SK-N-SH (cell line): Measurements from ENCODE around the gene CDHR2. TPM values are rescaled to one million over a fixed set of nuclear protein-coding genes. Genes with fewer than 3 reads are reported as not detected.

Source experiments
- CTCF ChIA-PET: fragments of 300-600, 350-600 bp; formaldehyde crosslinking; extraction: SDS; loops from one replicate; lab custom pipeline; 2021; lab: Yijun Ruan, JAX
- POLR2A ChIA-PET: fragments of 350-600 bp; sonication (Branson Sonifier 250); formaldehyde crosslinking; extraction: SDS; loops from one replicate; lab custom pipeline; 2020; ENCODE audit warnings: antibody characterized with exemption, inconsistent platforms; lab: Yijun Ruan, JAX
- DNase-seq: peaks from one replicate; pipeline ENCODE4 v3.0.0; 2012
- H2AFZ ChIP-seq: fragments of 200-600 bp; sonication (generic); 2 replicates; pipeline ENCODE4 v1.8.1; 2016; ENCODE audit warnings: antibody characterized with exemption, mild to moderate bottlenecking, low read depth
- H3F3A ChIP-seq: fragments of 200-600 bp; sonication (generic); replicated peaks from 2 replicates; pipeline ENCODE3; 2016; ENCODE audit warnings: antibody characterized with exemption, mild to moderate bottlenecking; ENCODE audit not compliant: insufficient read depth
- H3K27ac ChIP-seq, 2 experiments: fragments of 200-500 bp in 1 of 2; fragments of 200-600 bp in 1 of 2; sonication (Bioruptor generic) in 1 of 2; sonication (generic), shearing (Covaris generic) in 1 of 2; 2 replicates each; pipeline versions ENCODE4 v1.5.1 to v1.6.1; 2014 to 2016; ENCODE audit warnings: low read depth in 2 of 2, inconsistent platforms in 1 of 2, low read length in 1 of 2, mild to moderate bottlenecking in 1 of 2, mixed read lengths in 1 of 2
- H3K27me3 ChIP-seq: fragments of 200-600 bp; sonication (generic), shearing (Covaris generic); 2 replicates; pipeline ENCODE4 v1.6.1; 2016; ENCODE audit warnings: mixed run types; ENCODE audit not compliant: insufficient read depth
- H3K36me3 ChIP-seq, 2 experiments: fragments of 200-500 bp in 1 of 2; fragments of 200-600 bp in 1 of 2; sonication (Bioruptor generic) in 1 of 2; sonication (generic) in 1 of 2; replicated peaks in 1 of 2; 2 replicates each; pipeline versions ENCODE3 to v1.5.1; 2014 to 2016; ENCODE audit warnings: low read length in 1 of 2, mild to moderate bottlenecking in 1 of 2; ENCODE audit not compliant: insufficient read depth in 2 of 2, control insufficient read depth in 1 of 2
- H3K4me1 ChIP-seq, 2 experiments: fragments of 200-500 bp in 1 of 2; fragments of 200-600 bp in 1 of 2; sonication (Bioruptor generic) in 1 of 2; sonication (generic), shearing (Covaris generic) in 1 of 2; 2 replicates each; pipeline versions ENCODE4 v1.5.1 to v1.6.1; 2014 to 2016; ENCODE audit warnings: low read depth in 1 of 2, low read length in 1 of 2, mixed run types in 1 of 2; ENCODE audit not compliant: insufficient read depth in 2 of 2, control insufficient read depth in 1 of 2
- H3K4me2 ChIP-seq: fragments of 200-600 bp; sonication (generic), shearing (Covaris generic); 2 replicates; pipeline ENCODE4 v1.6.1; 2017; ENCODE audit warnings: mixed run types
- H3K4me3 ChIP-seq, 2 experiments: fragments of 200-500 bp in 1 of 2; fragments of 200-600 bp in 1 of 2; sonication (Bioruptor generic) in 1 of 2; sonication (generic), shearing (Covaris generic) in 1 of 2; 2 replicates each; pipeline versions ENCODE4 v1.5.1 to v1.8.1; 2014 to 2016; ENCODE audit warnings: low read depth in 2 of 2, inconsistent platforms in 1 of 2, low read length in 1 of 2, mild to moderate bottlenecking in 1 of 2, mixed read lengths in 1 of 2, moderate library complexity in 1 of 2
- H3K79me2 ChIP-seq: fragments of 200-600 bp; sonication (generic); 2 replicates; pipeline ENCODE4 v1.8.1; 2017; ENCODE audit warnings: mild to moderate bottlenecking; ENCODE audit not compliant: insufficient read depth
- H3K9ac ChIP-seq: fragments of 200-600 bp; sonication (generic); 2 replicates; pipeline ENCODE4 v1.6.1; 2017; ENCODE audit warnings: mixed run types
- H3K9me2 ChIP-seq: fragments of 200-600 bp; sonication (generic); 2 replicates; pipeline ENCODE4 v1.6.1; 2017; ENCODE audit warnings: mixed run types
- H3K9me3 ChIP-seq: fragments of 200-600 bp; sonication (generic); 2 replicates; pipeline ENCODE4 v1.6.1; 2017; ENCODE audit warnings: mixed run types, mild to moderate bottlenecking, moderate library complexity
- H4K20me1 ChIP-seq: fragments of 200-600 bp; sonication (generic); 2 replicates; pipeline ENCODE4 v1.6.1; 2017; ENCODE audit warnings: mild to moderate bottlenecking, mixed run types; ENCODE audit not compliant: insufficient read depth
- ELF1 ChIP-seq: IDR thresholded peaks from 2 replicates; pipeline ENCODE4 v1.4.0; 2012
- EP300 ChIP-seq, 2 experiments: IDR thresholded peaks; 2 replicates each; pipeline versions ENCODE4 v1.4.0 to v1.6.1; 2012; ENCODE audit warnings: borderline replicate concordance in 1 of 2, low read depth in 1 of 2, low read length in 1 of 2
- FOSL2 ChIP-seq: IDR thresholded peaks from 2 replicates; pipeline ENCODE4 v1.4.0; 2012; ENCODE audit warnings: low read depth, mild to moderate bottlenecking, moderate library complexity, borderline replicate concordance
- FOXM1 ChIP-seq: IDR thresholded peaks from 2 replicates; pipeline ENCODE4 v1.4.0; 2012; ENCODE audit warnings: low read depth, mild to moderate bottlenecking
- GABPA ChIP-seq: IDR thresholded peaks from 2 replicates; pipeline ENCODE4 v1.4.0; 2012; ENCODE audit warnings: low read depth, mild to moderate bottlenecking
- IRF3 ChIP-seq: fragments of 150-350 bp; IDR thresholded peaks from 2 replicates; pipeline ENCODE4 v1.6.1; 2016; ENCODE audit warnings: mild to moderate bottlenecking, low read depth, low read length
- RAD21 ChIP-seq: IDR thresholded peaks from 2 replicates; pipeline ENCODE4 v1.6.1; 2012; ENCODE audit warnings: mild to moderate bottlenecking, low read length
- RXRA ChIP-seq: IDR thresholded peaks from 2 replicates; pipeline ENCODE4 v1.4.0; 2012; ENCODE audit warnings: low read depth, mild to moderate bottlenecking, borderline replicate concordance
- TAF1 ChIP-seq: IDR thresholded peaks from 2 replicates; pipeline ENCODE4 v1.6.1; 2012; ENCODE audit warnings: low read depth, mild to moderate bottlenecking, low read length, moderate library complexity, borderline replicate concordance
- TEAD4 ChIP-seq: IDR thresholded peaks from 2 replicates; pipeline ENCODE4 v1.4.0; 2012; ENCODE audit warnings: mild to moderate bottlenecking, borderline replicate concordance; ENCODE audit not compliant: insufficient read depth
- YY1 ChIP-seq: IDR thresholded peaks from 2 replicates; pipeline ENCODE4 v1.4.0; 2012; ENCODE audit warnings: low read depth, mild to moderate bottlenecking
- WGBS: methylation state at CpG from one replicate; pipeline ENCODE4 v1.1.6; 2017; ENCODE audit warnings: low lambda C conversion rate; 5-methylcytosine and 5-hydroxymethylcytosine counted together
- polyA plus RNA-seq, 3 experiments: library from polyadenylated mRNA; depleted of rRNA; stranded (reverse); fragments of >200 nt; gene quantifications; 2 replicates each; pipeline ENCODE4 v1.2.3, GENCODE V29; 2012
- TF ChIP-seq, protein P1 (sequence below): IDR thresholded peaks from 2 replicates; pipeline ENCODE4 v1.6.1; 2012; ENCODE audit warnings: mild to moderate bottlenecking, low read depth, low read length, moderate library complexity
- TF ChIP-seq, protein P2 (sequence below): fragments of 200-600 bp; sonication (generic); IDR thresholded peaks from 2 replicates; pipeline ENCODE4 v1.6.1; 2017; ENCODE audit warnings: antibody characterized with exemption, mild to moderate bottlenecking, moderate library complexity

The CDHR2 gene
- polyA plus RNA-seq, 1 of the 3 experiments (the other 2 are of a cell fraction) = not detected

DNA sequence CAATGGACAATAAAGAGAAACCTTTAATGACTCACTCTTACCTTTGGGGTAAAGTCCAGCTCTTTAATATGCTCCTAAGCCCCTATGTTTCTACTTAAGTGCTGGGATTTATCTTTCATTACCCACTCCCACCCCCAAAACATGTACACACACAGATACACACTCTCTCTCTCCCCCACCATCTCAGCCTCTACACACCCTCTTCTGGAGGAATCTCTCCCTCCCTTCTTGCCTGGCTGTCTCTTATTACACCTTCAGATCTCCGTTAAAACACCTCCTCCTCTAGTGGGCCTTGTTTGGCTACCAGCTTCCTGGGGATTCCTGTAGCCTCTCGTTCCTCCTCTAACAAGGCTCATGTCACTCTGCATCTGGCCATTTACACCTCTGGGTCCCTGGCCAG is 53.9 kb downstream of the CDHR2 start (continued):
- TF ChIP-seq, protein P1, sequence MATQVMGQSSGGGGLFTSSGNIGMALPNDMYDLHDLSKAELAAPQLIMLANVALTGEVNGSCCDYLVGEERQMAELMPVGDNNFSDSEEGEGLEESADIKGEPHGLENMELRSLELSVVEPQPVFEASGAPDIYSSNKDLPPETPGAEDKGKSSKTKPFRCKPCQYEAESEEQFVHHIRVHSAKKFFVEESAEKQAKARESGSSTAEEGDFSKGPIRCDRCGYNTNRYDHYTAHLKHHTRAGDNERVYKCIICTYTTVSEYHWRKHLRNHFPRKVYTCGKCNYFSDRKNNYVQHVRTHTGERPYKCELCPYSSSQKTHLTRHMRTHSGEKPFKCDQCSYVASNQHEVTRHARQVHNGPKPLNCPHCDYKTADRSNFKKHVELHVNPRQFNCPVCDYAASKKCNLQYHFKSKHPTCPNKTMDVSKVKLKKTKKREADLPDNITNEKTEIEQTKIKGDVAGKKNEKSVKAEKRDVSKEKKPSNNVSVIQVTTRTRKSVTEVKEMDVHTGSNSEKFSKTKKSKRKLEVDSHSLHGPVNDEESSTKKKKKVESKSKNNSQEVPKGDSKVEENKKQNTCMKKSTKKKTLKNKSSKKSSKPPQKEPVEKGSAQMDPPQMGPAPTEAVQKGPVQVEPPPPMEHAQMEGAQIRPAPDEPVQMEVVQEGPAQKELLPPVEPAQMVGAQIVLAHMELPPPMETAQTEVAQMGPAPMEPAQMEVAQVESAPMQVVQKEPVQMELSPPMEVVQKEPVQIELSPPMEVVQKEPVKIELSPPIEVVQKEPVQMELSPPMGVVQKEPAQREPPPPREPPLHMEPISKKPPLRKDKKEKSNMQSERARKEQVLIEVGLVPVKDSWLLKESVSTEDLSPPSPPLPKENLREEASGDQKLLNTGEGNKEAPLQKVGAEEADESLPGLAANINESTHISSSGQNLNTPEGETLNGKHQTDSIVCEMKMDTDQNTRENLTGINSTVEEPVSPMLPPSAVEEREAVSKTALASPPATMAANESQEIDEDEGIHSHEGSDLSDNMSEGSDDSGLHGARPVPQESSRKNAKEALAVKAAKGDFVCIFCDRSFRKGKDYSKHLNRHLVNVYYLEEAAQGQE = no peak
- no peak for TF ChIP-seq TEAD4
- TF ChIP-seq IRF3 = no peak
- TF ChIP-seq YY1 = no peak
- no peak for TF ChIP-seq ELF1
- TF ChIP-seq RAD21 = no peak
- no peak for TF ChIP-seq GABPA

- Histone ChIP-seq H3K4me3 (no peak overlapping the region), H3K4me1 (peaks cover 0 to 30% of the 10 kb centered on the region in 2 experiments; a peak in 1 of 4 replicates), H2AFZ (no peak overlapping the region), H3K36me3 (no peaks in the 10 kb centered on the region), H3K79me2 (peaks cover 21% of the 10 kb centered on the region), H3K27me3 (no peaks in the 10 kb centered on the region), H4K20me1 (peaks cover 44% of the 10 kb centered on the region; the same call in 1 of the 2 replicates), H3F3A (peaks cover 3% of the 10 kb centered on the region), H3K27ac (no peak overlapping the region), H3K4me2 (no peak overlapping the region), H3K9me2 (no peaks in the 10 kb centered on the region), H3K9ac (no peak overlapping the region), H3K9me3 (no peaks in the 10 kb centered on the region)
- CTCF ChIA-PET = interaction anchor here (1.5 to 3.8 kb wide), 3 partner anchors 27 to 63 kb away, joined by 4 to 15 read pairs (median 6); no protein-coding TSS in a partner anchor
- DNase-seq = no peak
- no peak for TF ChIP-seq ELF1
- TF ChIP-seq RXRA = no peak
- no peak for TF ChIP-seq FOSL2
- no peak for TF ChIP-seq TAF1
- TF ChIP-seq, protein P2, sequence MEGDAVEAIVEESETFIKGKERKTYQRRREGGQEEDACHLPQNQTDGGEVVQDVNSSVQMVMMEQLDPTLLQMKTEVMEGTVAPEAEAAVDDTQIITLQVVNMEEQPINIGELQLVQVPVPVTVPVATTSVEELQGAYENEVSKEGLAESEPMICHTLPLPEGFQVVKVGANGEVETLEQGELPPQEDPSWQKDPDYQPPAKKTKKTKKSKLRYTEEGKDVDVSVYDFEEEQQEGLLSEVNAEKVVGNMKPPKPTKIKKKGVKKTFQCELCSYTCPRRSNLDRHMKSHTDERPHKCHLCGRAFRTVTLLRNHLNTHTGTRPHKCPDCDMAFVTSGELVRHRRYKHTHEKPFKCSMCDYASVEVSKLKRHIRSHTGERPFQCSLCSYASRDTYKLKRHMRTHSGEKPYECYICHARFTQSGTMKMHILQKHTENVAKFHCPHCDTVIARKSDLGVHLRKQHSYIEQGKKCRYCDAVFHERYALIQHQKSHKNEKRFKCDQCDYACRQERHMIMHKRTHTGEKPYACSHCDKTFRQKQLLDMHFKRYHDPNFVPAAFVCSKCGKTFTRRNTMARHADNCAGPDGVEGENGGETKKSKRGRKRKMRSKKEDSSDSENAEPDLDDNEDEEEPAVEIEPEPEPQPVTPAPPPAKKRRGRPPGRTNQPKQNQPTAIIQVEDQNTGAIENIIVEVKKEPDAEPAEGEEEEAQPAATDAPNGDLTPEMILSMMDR = no peak
- no peak for TF ChIP-seq EP300 (IDR thresholded peaks at IDR 0.05; ENCODE audit: borderline replicate concordance in 1 of 2, low read depth in 1 of 2, low read length in 1 of 2)
- TF ChIP-seq FOXM1 = no peak
- TF ChIP-seq YY1 = no peak
- 100% methylated on average over 3 of the region's 3 CpGs for WGBS
- POLR2A ChIA-PET = interaction anchor here (0.6 kb wide), 1 partner anchor 8 kb away, joined by 3 read pairs; no protein-coding TSS in a partner anchor
Measured at GRCh38 chr5:176606032-176606431, 56.9 kb downstream of the CDHR2 start.
